GM19372 (cell line): ENCODE results near the gene ACIN1.

Experiments used
- ATAC-seq: cut with Tn5 transposase; IDR thresholded peaks from one replicate; pipeline ENCODE4 v1.9.1; 2021; ENCODE audit warnings: mild to moderate bottlenecking, low read depth, moderate library complexity; ENCODE audit not compliant: unreplicated experiment

Gene ACIN1

GRCh38 chr14:23125933-23126524 lies 31.1 kb upstream of the ACIN1 start:
- no peak for ATAC-seq

DNA sequence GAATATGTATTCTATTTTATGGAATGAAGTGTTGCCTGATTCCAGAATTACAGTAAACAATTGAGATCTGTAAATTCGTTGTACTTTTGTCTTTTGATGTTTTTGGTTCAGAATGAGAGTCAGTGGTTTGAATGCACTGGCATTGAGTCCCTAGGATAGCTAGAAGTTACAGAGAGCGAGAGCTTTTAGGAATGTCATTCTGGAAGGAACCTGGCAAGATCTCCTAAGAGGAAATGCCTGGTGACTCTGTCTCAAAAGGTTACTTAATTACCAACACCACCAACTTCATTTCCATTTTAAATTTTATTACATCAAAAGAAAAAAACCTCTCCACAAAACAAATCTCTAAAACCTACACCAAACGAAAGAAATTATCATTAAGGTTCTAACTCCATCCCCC lies 30.1 kb upstream of the ACIN1 start:
- ATAC-seq, result no peak

DNA sequence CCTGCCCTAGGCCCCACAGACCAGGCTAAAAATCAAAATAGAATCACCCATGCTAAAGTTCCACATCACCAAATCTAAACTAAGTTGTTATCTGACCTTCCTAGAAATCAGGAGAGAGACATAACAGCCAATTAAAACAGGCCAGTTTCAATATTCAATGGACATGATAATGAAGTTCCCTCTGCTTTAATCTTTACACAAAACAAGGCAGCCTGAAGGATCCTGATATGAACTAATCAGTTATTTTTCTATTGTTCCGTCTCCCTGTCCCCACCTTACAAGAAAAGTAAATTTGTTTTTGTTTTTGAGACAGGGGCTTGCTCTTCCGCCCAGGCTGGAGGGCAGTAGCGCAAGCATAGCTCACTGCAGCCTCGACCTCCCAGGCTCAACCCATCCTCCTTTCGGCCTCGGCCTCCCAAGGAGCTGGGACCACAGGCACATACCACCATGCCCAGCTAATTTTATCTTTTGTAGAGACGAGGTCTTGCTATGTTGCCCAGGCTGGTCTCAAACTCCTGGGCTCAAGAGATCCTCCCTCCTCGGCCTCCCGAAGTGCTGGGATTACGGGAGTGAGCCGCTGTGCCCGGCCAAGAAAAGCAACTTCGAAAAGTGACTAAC lies 29.5 kb upstream of the ACIN1 start:
- ATAC-seq, result no peak

DNA sequence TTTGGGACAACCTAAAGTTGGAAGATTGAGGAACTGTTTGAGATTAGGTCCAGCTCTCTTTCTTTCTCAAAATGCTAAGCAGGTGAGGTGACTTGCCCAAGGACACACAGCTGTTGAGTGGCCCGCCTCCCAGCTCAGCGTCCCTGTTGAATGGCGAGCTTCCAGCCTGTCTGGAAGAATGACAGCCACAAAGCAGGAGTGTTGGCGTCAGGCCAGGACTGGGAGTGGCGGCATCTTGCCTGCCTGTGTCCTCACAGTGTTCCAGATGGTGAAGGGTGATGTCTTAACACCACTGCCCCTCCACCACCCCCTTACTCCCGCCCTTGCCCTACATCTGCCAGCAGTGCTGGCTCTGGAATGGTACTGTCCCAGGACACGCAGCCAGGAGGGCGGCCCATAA lies 28.5 kb upstream of the ACIN1 start:
- no peak for ATAC-seq

DNA sequence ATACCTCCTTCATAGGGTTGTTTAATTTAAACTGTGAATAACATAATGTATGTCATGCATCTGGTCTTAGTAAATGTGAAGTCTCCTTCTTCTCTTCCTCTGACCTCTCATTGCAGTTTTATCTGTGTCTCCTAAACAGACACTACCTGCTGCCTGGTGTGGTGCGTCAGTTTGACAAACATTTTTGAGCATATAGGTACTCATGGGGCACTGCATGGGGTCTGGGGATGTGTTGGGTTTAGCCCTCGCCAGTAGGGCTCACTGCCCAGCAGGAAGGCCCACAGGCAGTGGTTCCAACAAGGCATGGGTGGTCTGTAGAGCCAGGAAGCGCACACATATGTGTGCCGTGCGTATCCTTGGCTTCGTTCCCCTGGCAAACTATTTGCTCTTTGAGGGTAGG lies 27.1 kb upstream of the ACIN1 start:
- no peak for ATAC-seq

GRCh38 chr14:23121361-23121771 lies 26.4 kb upstream of the ACIN1 start:
- no peak for ATAC-seq

DNA sequence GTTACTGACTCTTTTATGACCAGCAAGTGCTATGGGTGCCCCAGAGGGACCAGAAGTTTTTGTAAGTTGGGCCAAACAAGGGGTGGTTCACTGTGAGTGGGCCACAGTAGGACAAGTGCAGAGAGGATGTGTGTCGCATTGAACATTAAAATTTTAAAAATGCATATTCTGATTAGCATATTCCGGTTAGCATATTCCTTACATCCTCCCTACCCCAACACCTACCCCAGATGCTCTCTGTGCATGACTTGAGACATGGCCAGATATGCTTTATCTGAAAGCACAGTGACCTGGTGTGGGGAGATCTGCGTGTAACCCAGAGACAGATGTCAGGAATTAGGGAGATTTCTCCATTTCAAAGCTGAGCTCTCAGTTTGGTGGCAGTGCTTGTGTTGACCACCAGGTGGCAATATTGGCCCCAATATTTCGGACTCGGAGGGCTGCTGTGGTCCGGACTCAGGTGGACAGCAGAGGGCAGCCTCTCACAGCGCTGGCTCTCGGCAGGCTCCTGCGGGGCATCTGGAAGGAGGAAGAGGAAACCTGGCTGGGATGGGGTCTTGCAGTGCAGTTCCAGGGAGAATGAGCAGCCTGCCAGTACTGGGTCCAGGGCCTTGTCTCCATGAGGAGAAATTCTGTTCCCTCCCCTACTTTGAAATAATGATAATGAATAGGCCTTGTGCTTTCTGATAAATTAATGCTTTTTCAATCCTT lies 25.8 kb upstream of the ACIN1 start:
- ATAC-seq, result peak; percentile 70

- ATAC-seq, result no peak
Observed at GRCh38 chr14:23119363-23120327, 24.7 kb upstream of the ACIN1 start.

DNA sequence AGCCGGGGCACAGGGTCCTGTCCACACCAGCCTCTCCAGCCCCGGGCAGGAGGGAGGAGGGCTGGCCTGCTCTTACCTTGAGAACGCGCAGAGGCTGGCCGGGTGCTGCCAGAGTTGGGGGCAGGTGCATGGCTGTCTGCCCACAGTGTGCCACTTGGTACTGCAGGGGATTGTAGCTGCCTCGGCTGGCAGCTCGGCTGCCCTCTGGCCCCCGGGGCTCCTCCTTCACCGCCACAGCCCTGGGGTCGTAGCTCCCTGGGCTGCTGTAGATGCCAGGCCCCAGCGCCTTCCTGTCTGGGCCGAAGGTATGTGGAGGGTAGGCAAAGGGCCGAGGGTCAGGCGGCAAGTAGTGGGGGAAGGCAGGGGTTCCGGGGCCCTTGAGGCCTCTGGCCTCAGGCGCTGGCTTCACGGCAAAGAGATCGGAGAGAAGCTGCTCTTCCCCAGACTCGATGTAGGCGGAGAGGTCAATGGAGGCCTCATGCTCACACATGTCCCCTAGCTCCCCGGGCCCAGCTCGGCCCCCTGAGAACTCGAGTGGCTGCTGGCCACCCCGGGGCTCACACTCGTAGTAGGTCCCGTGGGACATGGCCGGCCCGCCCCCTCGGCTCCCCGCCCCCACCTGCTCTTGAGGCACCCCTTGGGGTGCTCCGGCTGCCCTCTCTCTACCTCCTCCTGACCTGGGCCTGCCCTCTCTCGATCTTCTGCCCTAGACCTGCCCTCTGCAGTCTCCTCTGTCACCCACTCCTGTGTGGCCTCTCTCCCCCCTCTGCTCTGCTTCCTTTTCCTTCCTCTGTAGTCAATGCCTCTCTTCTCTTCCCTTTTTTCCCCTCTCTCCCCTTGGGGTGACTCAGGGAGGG lies 23.8 kb upstream of the ACIN1 start, which contains the start of gene CEBPE:
Gene CEBPE, minus strand, starts transcription at position 750 of the 857 bp plus-strand sequence. Its CDS starts 164 bp downstream, at position 586.
- no peak for ATAC-seq

- no peak for ATAC-seq
Observed at GRCh38 chr14:23117371-23118020, 22.6 kb upstream of the ACIN1 start.

DNA sequence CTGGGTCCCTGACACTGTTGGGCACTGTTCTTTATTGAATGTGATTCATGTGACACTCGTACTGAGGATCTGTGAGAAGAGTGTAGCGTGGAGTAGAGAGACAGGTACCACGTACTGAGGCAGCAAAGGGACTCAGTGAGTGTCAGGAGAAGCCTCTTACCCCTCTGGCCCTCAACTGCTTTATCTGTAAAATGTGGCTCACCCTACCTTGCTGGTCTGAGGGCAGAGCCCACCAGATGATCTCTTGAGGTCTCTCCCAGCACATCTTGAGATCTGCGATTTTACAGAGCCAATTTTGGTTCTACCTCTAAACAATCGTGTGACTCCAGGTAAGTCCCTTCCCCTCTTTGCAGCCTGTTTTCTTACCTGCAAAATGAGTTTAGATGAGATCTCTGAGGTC lies 21.0 kb upstream of the ACIN1 start:
- ATAC-seq, result no peak

GRCh38 chr14:23115039-23115731 lies 20.2 kb upstream of the ACIN1 start:
- ATAC-seq, result no peak

- no peak for ATAC-seq
Observed at GRCh38 chr14:23114669-23115038, 19.7 kb upstream of the ACIN1 start.

DNA sequence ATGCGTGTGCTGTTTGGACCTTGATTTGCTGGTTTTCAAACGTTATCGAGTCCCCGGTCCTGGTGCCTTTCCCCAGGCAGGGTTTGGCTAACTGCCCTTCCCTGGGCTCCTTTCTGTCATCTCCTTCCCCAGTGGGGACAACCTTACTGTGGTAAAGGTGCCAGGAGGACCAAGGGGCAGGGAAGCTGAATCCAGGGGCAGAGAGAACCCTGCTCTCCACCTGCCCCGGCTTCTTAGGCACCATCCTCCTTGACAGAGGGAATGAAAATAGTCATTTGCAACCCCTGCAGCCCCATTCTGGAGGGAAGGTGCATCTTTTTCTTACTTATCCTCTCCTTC lies 19.2 kb upstream of the ACIN1 start:
- ATAC-seq, result no peak

DNA sequence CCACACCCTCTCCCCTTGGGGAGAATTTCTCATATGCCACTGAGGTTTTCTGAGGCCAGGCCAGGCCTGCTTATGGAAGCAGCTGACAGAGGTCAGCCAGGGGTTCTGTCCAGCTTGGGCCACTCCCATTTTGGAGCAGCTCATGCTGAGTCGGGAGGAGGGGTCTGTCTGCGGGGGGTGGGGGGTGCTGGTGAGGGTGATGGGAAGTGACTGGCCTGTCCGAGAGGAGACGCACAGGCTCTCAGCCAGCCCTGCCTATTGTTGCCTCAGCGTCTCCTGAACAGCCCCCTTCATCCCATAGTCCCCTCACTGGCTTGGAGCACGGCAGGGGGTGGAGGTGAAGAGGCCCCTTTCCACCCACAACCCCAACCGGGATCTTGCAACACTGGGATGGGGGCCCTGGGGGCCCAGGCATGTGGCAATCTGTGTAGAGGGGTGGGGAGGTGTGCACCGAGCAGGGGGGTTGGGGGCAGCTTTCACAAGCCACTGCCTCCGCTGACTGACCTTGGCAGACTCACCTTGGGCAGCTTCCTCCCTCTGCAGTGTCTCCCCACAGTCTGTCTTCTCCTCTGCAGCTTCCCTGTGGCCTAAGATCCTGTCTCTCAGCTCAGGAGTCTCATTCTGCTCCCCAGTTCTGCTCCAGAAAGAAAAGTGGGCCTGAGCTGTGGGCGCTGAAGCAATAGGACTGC lies 18.6 kb upstream of the ACIN1 start:
- no peak for ATAC-seq

DNA sequence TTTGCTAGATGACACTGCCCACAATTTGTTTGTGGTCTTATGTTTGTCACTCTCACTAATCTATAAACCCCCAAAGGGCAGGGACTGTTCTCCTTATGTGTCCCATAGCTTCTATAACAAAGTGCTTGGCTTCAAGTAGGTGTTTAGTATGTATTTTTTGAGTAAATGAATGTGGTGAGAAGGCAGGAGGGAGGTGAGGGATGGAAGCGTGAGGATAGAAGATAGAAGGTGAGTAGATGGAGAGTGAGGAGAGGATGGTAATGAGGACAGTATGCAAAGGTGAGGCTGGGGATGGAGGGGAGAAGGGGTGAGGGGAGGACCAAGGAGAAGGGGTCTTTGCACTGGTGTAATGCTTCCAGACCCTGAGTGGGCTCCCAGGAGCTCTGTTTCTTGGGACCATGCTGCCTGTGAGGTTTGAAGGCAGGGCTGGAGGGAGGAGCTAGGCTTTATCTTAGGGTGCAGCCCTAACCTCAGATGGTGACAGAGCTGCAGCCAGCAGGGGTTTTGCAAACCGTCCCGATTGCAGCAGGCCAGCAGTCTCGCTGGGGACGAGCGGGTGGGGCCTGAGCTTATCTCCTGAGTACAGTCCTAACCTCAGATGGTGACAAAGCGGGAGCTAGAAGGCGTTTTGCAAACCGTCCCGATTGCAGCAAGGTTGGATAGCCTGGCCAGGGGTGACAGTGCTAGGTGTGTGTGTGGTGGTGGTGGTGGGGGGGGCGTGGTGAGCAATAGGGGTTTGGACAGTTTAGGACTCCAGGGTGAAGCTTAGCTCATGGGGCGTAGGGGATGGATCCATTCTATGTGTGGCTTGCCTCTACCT lies 17.6 kb upstream of the ACIN1 start:
- ATAC-seq, result no peak

GRCh38 chr14:23110579-23111365 lies 15.8 kb upstream of the ACIN1 start:
- no peak for ATAC-seq
